ENCODE data around the gene UTY. TPM values are rescaled to one million over a fixed set of nuclear protein-coding genes. Genes with fewer than 3 reads are reported as not detected.

The UTY gene
- total RNA-seq, 1 experiment from 2014 or later, result not detected

DNA sequence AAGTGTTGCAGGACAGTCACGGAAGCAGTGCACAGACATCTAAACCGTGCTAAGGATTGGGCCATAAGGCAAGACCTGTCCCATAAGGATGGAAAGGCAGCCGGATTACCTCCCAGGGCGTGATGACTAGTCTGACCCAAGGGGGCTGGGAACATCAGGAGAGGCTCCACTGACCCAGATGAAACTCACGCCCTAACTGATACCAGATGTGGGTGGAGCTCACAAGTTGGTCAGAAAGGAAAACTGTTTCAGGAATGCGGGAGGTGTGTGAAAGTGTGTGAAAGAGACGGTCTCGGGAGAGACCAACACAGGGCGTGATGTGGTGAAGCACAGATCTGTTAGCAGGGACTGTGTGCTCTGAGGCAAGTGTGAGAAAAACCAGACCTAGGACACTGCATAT lies 140.5 kb downstream of the UTY start:
- POLR2A ChIA-PET (ENCODE audit: unreplicated experiment), result no interaction called here
- Histone ChIP-seq H3K9ac (ENCODE audit: low read length) (no peak overlapping the region), H3K4me2 (ENCODE audit: low read length) (no peak overlapping the region), H2AFZ (ENCODE audit: low read length) (no peak overlapping the region), H3K36me3 (ENCODE audit: low read depth, low read length) (no peaks in the 10 kb centered on the region), H3K9me2 (replicated peaks; ENCODE audit: low read length) (no peaks in the 10 kb centered on the region), H4K20me1 (ENCODE audit: low read length) (no peaks in the 10 kb centered on the region), H3K4me3 (ENCODE audit: low read length) (no peak overlapping the region), H3K79me2 (ENCODE audit: low read length) (no peaks in the 10 kb centered on the region), H3F3A (ENCODE audit: low read length, unreplicated experiment) (no peaks in the 10 kb centered on the region), H3K9me3 (ENCODE audit: low read length) (no peaks in the 10 kb centered on the region), H3K4me1 (ENCODE audit: insufficient read depth, low read length) (no peaks in the 10 kb centered on the region), H3K27me3 (ENCODE audit: low read length) (no peaks in the 10 kb centered on the region), H3K27ac (ENCODE audit: low read length) (no peak overlapping the region)
- intact Hi-C loops (cut with micrococcal nuclease), result no loop called here
- CTCF ChIA-PET, result no interaction called here
- ATAC-seq, result no peak
- BruUV-seq (replicated peaks), result no TSS peak
- TF ChIP-seq EZH2phosphoT487 (IDR thresholded peaks at IDR 0.05; ENCODE audit: borderline replicate concordance, low read length), result no peak
- TF ChIP-seq, protein P1, sequence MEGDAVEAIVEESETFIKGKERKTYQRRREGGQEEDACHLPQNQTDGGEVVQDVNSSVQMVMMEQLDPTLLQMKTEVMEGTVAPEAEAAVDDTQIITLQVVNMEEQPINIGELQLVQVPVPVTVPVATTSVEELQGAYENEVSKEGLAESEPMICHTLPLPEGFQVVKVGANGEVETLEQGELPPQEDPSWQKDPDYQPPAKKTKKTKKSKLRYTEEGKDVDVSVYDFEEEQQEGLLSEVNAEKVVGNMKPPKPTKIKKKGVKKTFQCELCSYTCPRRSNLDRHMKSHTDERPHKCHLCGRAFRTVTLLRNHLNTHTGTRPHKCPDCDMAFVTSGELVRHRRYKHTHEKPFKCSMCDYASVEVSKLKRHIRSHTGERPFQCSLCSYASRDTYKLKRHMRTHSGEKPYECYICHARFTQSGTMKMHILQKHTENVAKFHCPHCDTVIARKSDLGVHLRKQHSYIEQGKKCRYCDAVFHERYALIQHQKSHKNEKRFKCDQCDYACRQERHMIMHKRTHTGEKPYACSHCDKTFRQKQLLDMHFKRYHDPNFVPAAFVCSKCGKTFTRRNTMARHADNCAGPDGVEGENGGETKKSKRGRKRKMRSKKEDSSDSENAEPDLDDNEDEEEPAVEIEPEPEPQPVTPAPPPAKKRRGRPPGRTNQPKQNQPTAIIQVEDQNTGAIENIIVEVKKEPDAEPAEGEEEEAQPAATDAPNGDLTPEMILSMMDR (conservative IDR thresholded peaks at IDR 0.05; ENCODE audit: low read depth, low read length), result no peak
- no peak for TF ChIP-seq EZH2 (IDR thresholded peaks at IDR 0.05; ENCODE audit: low read length, unreplicated experiment)
- no peak for DNase-seq

DNA sequence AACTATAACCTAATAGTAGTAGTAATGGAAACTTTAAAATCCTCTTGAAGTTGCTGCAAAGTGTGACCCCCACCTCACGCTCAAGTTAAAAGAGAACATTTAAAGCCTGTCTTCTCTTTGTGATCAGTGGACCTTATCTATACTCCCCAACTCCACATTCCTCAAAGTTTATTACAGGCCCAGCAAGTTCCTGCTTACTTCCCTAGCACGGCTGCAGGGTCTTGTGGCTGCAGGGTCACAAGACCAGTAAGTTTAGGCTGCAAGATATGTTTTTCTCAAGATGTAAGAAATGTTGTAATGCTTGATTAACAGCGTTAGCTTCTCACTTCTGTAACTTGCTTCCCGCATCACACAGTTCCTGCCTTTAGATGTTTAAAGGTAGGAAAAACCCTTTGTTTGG lies 141.1 kb downstream of the UTY start:
- Histone ChIP-seq H3K79me2 (ENCODE audit: low read length) (no peaks in the 10 kb centered on the region), H3K9ac (ENCODE audit: low read length) (no peak overlapping the region), H3F3A (ENCODE audit: low read length, unreplicated experiment) (no peaks in the 10 kb centered on the region), H3K4me2 (ENCODE audit: low read length) (no peak overlapping the region), H3K27me3 (ENCODE audit: low read length) (no peaks in the 10 kb centered on the region), H3K27ac (ENCODE audit: low read length) (no peak overlapping the region), H3K9me2 (replicated peaks; ENCODE audit: low read length) (no peaks in the 10 kb centered on the region), H3K9me3 (ENCODE audit: low read length) (no peaks in the 10 kb centered on the region), H2AFZ (ENCODE audit: low read length) (no peak overlapping the region), H3K36me3 (ENCODE audit: low read depth, low read length) (no peaks in the 10 kb centered on the region), H4K20me1 (ENCODE audit: low read length) (no peaks in the 10 kb centered on the region), H3K4me3 (ENCODE audit: low read length) (no peak overlapping the region), H3K4me1 (ENCODE audit: insufficient read depth, low read length) (no peaks in the 10 kb centered on the region)
- intact Hi-C loops (cut with micrococcal nuclease), result no loop called here
- ChIA-PET CTCF (no interaction called here), POLR2A (ENCODE audit: unreplicated experiment) (no interaction called here)
- ATAC-seq, result no peak
- no peak for TF ChIP-seq EZH2phosphoT487 (IDR thresholded peaks at IDR 0.05; ENCODE audit: borderline replicate concordance, low read length)
- no peak for TF ChIP-seq EZH2 (IDR thresholded peaks at IDR 0.05; ENCODE audit: low read length, unreplicated experiment)
- TF ChIP-seq, protein P1 (conservative IDR thresholded peaks at IDR 0.05; ENCODE audit: low read depth, low read length), result no peak
- no TSS peak for BruUV-seq (replicated peaks)
- DNase-seq, result no peak

DNA sequence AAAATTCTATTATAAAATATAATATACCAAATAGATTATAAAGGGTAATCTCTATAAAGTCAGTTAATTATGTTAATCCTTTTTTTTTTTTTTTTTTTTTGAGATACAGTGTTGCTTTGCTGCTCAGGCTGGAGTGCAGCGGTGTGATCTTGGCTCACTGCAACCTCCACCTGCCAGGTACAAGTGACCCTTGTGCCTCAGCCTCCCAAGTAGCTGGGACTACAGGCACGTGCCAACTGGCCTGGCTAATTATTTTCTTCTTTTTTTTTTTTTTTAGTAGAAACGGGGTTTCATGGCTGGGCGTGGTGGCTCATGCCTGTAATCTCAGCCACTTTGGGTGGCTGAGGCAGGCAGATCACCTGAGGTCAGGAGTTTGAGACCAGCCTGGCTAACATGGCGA lies 141.9 kb downstream of the UTY start:
- no peaks in the 10 kb centered on the region for H3K9me3 ChIP-seq (ENCODE audit: low read length)
- intact Hi-C loops (cut with micrococcal nuclease), result no loop called here
- H3K4me1 ChIP-seq (ENCODE audit: insufficient read depth, low read length), result no peaks in the 10 kb centered on the region
- H4K20me1 ChIP-seq (ENCODE audit: low read length), result no peaks in the 10 kb centered on the region
- DNase-seq (no peak), ATAC-seq (no peak)
- CTCF ChIA-PET, result no interaction called here
- no peak overlapping the region for H3K27ac ChIP-seq (ENCODE audit: low read length)
- H3K4me3 ChIP-seq (ENCODE audit: low read length), result no peak overlapping the region
- TF ChIP-seq, protein P1 (conservative IDR thresholded peaks at IDR 0.05; ENCODE audit: low read depth, low read length), result no peak
- TF ChIP-seq EZH2 (IDR thresholded peaks at IDR 0.05; ENCODE audit: low read length, unreplicated experiment) (no peak), EZH2phosphoT487 (IDR thresholded peaks at IDR 0.05; ENCODE audit: borderline replicate concordance, low read length) (no peak)
- no TSS peak for BruUV-seq (replicated peaks)
- H3K4me2 ChIP-seq (ENCODE audit: low read length), result no peak overlapping the region
- no peak overlapping the region for H2AFZ ChIP-seq (ENCODE audit: low read length)
- H3F3A ChIP-seq (ENCODE audit: low read length, unreplicated experiment), result no peaks in the 10 kb centered on the region
- H3K79me2 ChIP-seq (ENCODE audit: low read length), result no peaks in the 10 kb centered on the region
- no peaks in the 10 kb centered on the region for H3K9me2 ChIP-seq (replicated peaks; ENCODE audit: low read length)
- H3K9ac ChIP-seq (ENCODE audit: low read length), result no peak overlapping the region
- POLR2A ChIA-PET (ENCODE audit: unreplicated experiment), result no interaction called here
- H3K27me3 ChIP-seq (ENCODE audit: low read length), result no peaks in the 10 kb centered on the region
- no peaks in the 10 kb centered on the region for H3K36me3 ChIP-seq (ENCODE audit: low read depth, low read length)

All from PC-3 (cell line).